Dendritic cell treated with granulocyte-macrophage colony-stimulating factor and Interleukin-4, amounts not matched to agents 40 ng/mL and 50 ng/mL, for 4 days (primary cell): ENCODE data around the gene HDAC4.
"Not testable (repeated sequence)": the region's sequence is repeated elsewhere in the genome, so short reads cannot be mapped to it uniquely, and the experiment has no call there.

ENCODE experiments used
- H3K27ac Mint-ChIP-seq: one replicate; pipeline ENCODE4 v1.8.0; 2022; ENCODE audit warnings: mild to moderate bottlenecking, mixed read lengths
- H3K27me3 Mint-ChIP-seq: one replicate; pipeline ENCODE4 v1.8.0; 2022; ENCODE audit warnings: mild to moderate bottlenecking, mixed read lengths
- H3K36me3 Mint-ChIP-seq: one replicate; pipeline ENCODE4 v1.8.0; 2022; ENCODE audit warnings: low read depth, mixed read lengths
- H3K4me1 Mint-ChIP-seq: one replicate; pipeline ENCODE4 v1.8.0; 2022; ENCODE audit warnings: low read depth, mixed read lengths
- H3K4me3 Mint-ChIP-seq: one replicate; pipeline ENCODE4 v1.8.0; 2022; ENCODE audit warnings: mild to moderate bottlenecking, moderate library complexity, mixed read lengths
- H3K9me3 Mint-ChIP-seq: one replicate; pipeline ENCODE4 v1.8.0; 2022; ENCODE audit warnings: mixed read lengths
- intact Hi-C: fragments of 100-400 bp; cut with micrococcal nuclease; formaldehyde crosslinking; loops from one replicate; pipeline ENCODE4 v1.15.0; 2022

Gene HDAC4

GRCh38 chr2:239400596-239401066 is at the start of gene HDAC4:
HDAC4 (minus strand) TSS chr2:239401020; CDS start chr2:239352699, 48,321 bp downstream.
- Mint-ChIP-seq H3K36me3 (peaks cover 11% of the 10 kb centered on the region), H3K4me1 (peaks cover 41% of the 10 kb centered on the region), H3K4me3 (peak within 1 kb of the TSS; percentile 86), H3K27me3 (no peaks in the 10 kb centered on the region), H3K9me3 (no peaks in the 10 kb centered on the region), H3K27ac (peak within 1 kb of the TSS; percentile 100)
- intact Hi-C loops: loop anchor here (2.0 to 5.0 kb wide), 2 partner anchors 37 to 134 kb away; no protein-coding TSS in a partner anchor

- H3K36me3 Mint-ChIP-seq, H3K4me3 Mint-ChIP-seq, intact Hi-C loops, H3K27me3 Mint-ChIP-seq, H3K27ac Mint-ChIP-seq: not testable (repeated sequence)
- H3K4me1 Mint-ChIP-seq: peaks cover 12% of the 10 kb centered on the region
- H3K9me3 Mint-ChIP-seq: peaks cover 19% of the 10 kb centered on the region
Observed at GRCh38 chr2:239449468-239449867, 48.6 kb upstream of the HDAC4 start.

GRCh38 chr2:239445771-239446524 is 45.1 kb upstream of the HDAC4 start:
- Mint-ChIP-seq H3K4me1 (peaks cover 42% of the 10 kb centered on the region), H3K4me3 (no peak overlapping the region), H3K9me3 (no peaks in the 10 kb centered on the region), H3K27ac (no peak overlapping the region), H3K36me3 (no peaks in the 10 kb centered on the region), H3K27me3 (peaks cover 23% of the 10 kb centered on the region)
- intact Hi-C loops: no loop called here

DNA sequence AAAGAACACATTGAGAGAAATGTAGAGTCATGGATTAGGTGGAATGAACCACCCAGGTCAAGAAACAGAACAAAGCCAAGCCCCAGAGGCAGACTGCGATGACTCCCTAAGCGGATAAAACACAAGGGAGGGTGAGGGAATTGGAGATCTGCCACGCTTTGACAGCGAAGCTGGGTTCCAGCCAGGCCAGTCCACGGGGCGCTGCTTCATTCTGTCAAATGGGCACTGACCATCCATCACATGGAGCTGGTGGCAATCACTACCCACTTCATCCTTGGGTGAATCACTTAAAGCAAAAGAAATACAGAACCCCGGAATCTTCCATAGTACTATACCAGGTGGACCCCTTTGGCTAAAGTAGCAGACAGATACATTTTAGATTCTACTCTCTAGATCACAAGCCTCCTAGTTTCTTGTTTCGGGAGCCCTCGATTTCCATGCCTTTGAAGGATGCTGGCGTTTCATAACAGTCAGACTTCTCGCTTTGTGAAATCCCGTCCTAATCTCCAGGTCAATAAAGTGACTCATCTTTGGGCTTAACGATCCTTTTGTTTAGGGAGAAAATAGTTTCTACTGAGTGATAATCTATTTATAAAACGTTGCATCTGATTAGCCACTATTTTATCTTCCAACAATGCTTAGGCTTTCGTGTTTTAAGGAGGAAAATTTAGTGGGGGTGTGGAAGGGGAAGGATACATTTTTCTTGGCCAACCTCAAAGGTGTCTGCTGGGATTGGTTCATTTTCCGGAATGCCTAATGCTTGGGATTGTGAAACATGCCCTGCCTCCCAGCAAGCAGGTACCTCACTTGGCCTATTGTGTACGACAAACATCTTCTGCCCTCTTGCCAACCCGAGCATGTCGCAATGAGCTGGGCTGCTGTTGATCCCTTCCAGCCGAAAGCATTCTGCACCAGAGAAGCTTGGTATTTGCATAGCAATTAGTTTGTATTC is 44.1 kb upstream of the HDAC4 start:
- peaks cover 53% of the 10 kb centered on the region for H3K4me1 Mint-ChIP-seq
- peaks cover 28% of the 10 kb centered on the region for H3K27me3 Mint-ChIP-seq
- intact Hi-C loops: no loop called here
- no peaks in the 10 kb centered on the region for H3K36me3 Mint-ChIP-seq
- no peak overlapping the region for H3K4me3 Mint-ChIP-seq
- H3K9me3 Mint-ChIP-seq: no peaks in the 10 kb centered on the region
- no peak overlapping the region for H3K27ac Mint-ChIP-seq

- intact Hi-C loops: no loop called here
- H3K9me3 Mint-ChIP-seq: no peaks in the 10 kb centered on the region
- peaks cover 28% of the 10 kb centered on the region for H3K27me3 Mint-ChIP-seq
- H3K27ac Mint-ChIP-seq: no peak overlapping the region
- no peak overlapping the region for H3K4me3 Mint-ChIP-seq
- peaks cover 63% of the 10 kb centered on the region for H3K4me1 Mint-ChIP-seq
- H3K36me3 Mint-ChIP-seq: no peaks in the 10 kb centered on the region
Observed at GRCh38 chr2:239443666-239444567, 43.1 kb upstream of the HDAC4 start.

DNA sequence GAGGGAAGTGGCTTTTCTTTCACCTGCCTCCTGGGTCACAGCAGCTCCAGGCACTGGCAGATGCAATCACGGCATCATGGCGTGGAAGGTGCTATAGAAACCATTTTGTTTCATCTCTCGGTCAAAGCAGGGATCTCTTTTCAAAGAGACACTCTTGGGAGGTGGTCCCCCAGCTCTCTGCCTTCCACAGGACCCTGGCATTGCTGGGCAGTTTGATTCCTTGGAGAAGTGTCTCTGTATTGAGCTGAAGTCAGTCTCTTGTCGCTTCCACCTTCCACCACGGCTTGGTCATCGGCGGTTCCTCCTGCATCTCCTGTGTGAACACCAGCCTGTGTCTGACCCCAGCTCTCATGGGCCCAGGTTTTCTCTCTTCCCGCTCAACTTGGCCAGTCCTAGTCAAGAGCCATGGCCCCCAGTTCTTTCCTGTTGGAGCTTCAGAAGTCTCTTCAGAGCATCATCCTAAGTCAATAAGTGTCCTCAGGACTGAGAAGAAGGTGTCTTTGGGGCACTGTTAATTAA is 42.3 kb upstream of the HDAC4 start:
- Mint-ChIP-seq H3K27ac (no peak overlapping the region), H3K9me3 (no peaks in the 10 kb centered on the region), H3K4me3 (no peak overlapping the region), H3K27me3 (peaks cover 28% of the 10 kb centered on the region), H3K4me1 (peaks cover 69% of the 10 kb centered on the region), H3K36me3 (no peaks in the 10 kb centered on the region)
- intact Hi-C loops: no loop called here

GRCh38 chr2:239442192-239442591 is 41.4 kb upstream of the HDAC4 start:
- no peak overlapping the region for H3K27ac Mint-ChIP-seq
- H3K4me3 Mint-ChIP-seq: no peak overlapping the region
- H3K27me3 Mint-ChIP-seq: peaks cover 28% of the 10 kb centered on the region

GRCh38 chr2:239441261-239442078 is 40.6 kb upstream of the HDAC4 start:
- peaks cover 28% of the 10 kb centered on the region for H3K27me3 Mint-ChIP-seq
- H3K27ac Mint-ChIP-seq: peak overlapping the region; percentile 81
- H3K9me3 Mint-ChIP-seq: no peaks in the 10 kb centered on the region
- peak overlapping the region; percentile 60 for H3K4me3 Mint-ChIP-seq
- H3K4me1 Mint-ChIP-seq: peaks cover 81% of the 10 kb centered on the region
- no peaks in the 10 kb centered on the region for H3K36me3 Mint-ChIP-seq
- intact Hi-C loops: no loop called here

More at GRCh38 chr2:239442192-239442591, 41.4 kb upstream of the HDAC4 start:
- Mint-ChIP-seq H3K36me3 (no peaks in the 10 kb centered on the region), H3K9me3 (no peaks in the 10 kb centered on the region), H3K4me1 (peaks cover 75% of the 10 kb centered on the region)
- intact Hi-C loops: no loop called here

DNA sequence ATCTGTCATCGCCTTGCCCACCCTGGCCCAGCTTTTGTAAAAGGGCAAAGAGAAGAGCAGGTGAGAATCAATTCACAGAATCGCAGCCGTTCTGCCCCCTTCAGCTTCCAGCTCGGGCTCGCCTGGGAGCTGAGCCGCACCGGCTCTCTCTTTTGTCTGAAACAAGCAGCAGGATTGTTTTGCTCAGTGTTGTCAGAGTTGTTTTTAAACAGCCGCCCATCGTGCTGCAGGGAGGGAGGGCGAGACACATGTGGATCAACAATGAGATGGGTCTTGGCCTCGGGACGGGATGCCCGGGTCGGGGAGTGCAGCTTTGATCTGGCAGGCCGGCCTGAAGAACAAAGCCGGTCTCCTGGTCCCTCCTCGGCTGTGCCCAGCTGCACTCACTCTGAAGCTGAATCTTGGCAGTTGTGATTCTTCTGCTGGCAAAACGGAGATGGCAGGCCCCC is 39.7 kb upstream of the HDAC4 start:
- H3K27me3 Mint-ChIP-seq: peaks cover 26% of the 10 kb centered on the region

DNA sequence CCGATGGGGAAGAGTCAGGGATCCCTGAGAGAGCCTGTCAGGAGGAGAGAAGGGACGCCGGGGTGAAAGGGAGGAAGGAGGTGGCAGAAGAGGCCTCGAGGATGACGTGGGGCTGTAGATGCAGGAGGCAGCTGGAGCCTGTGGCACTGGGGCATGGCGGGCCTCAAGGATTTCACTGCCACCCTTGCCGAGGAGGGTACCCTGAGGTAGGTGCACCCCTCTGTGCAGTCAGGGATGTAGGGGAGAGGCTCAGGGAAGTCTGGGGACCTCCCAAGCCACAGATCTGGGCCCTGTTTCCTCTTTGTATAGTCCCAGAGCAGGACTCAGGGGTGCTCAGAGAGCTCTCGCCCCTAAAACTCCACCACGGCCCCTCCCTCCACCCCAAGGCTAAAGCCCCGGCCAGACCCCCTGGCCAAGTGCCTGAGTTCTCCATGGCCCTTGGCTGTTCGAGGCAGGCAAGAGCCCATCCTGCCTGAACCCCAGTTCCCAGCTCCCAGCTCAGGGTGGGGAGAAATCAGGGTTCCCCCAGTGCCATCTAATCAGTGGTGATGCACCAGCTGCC is 39.0 kb upstream of the HDAC4 start:
- H3K27ac Mint-ChIP-seq: peak overlapping the region; percentile 81
- intact Hi-C loops: loop anchor here (1.0 to 5.0 kb wide), 2 partner anchors 25 to 38 kb away; partner anchors contain the start of gene HDAC4
- peaks cover 26% of the 10 kb centered on the region for H3K27me3 Mint-ChIP-seq
- H3K4me3 Mint-ChIP-seq: peak overlapping the region; percentile 60
- H3K4me1 Mint-ChIP-seq: peaks cover 78% of the 10 kb centered on the region
- H3K36me3 Mint-ChIP-seq: no peaks in the 10 kb centered on the region
- H3K9me3 Mint-ChIP-seq: no peaks in the 10 kb centered on the region

More for the DNA sequence above, 39.7 kb upstream of the HDAC4 start:
- Mint-ChIP-seq H3K9me3 (no peaks in the 10 kb centered on the region), H3K36me3 (no peaks in the 10 kb centered on the region), H3K4me3 (peak overlapping the region; percentile 60), H3K4me1 (peaks cover 78% of the 10 kb centered on the region), H3K27ac (peak overlapping the region; percentile 81)
- intact Hi-C loops: no loop called here

- Mint-ChIP-seq H3K4me3 (peak overlapping the region; percentile 37), H3K27me3 (peaks cover 26% of the 10 kb centered on the region), H3K9me3 (peaks cover 1% of the 10 kb centered on the region), H3K36me3 (no peaks in the 10 kb centered on the region), H3K27ac (peak overlapping the region; percentile 81), H3K4me1 (peaks cover 72% of the 10 kb centered on the region)
- intact Hi-C loops: loop anchor here (1.0 to 5.0 kb wide), 2 partner anchors 26 to 37 kb away; partner anchors contain the start of gene HDAC4
Observed at GRCh38 chr2:239438995-239439753, 38.4 kb upstream of the HDAC4 start.
